ENCODE data around the gene PNPO.

Gene PNPO

GRCh38 chr17:47941246-47942095, at the start of gene PNPO:
Gene PNPO (plus strand): TSS chr17:47941571. CDS start chr17:47941676, 105 bp downstream.
- Histone ChIP-seq H3K9ac (ENCODE audit: low read length) (peak within 1 kb of the TSS; percentile 76), H3K27me3 (ENCODE audit: insufficient read depth, low read length) (no peaks in the 10 kb centered on the region), H3K27ac (ENCODE audit: low read depth, low read length, poor library complexity, severe bottlenecking) (peak within 1 kb of the TSS; percentile 10), H2AFZ (ENCODE audit: low read length) (no peak within 1 kb of the TSS), H3K9me2 (ENCODE audit: low read depth, low read length) (no peaks in the 10 kb centered on the region), H3K36me3 (ENCODE audit: insufficient read depth, low read length) (peaks cover 26% of the 10 kb centered on the region; the same call in 1 of the 2 replicates), H3K4me2 (ENCODE audit: low read length) (peak within 1 kb of the TSS; percentile 79), H4K20me1 (ENCODE audit: insufficient read depth, low read length) (no peaks in the 10 kb centered on the region), H3K4me3 (ENCODE audit: low read depth, low read length, poor library complexity, severe bottlenecking) (peak within 1 kb of the TSS; percentile 75), H3K79me2 (ENCODE audit: insufficient read depth, low read length) (no peaks in the 10 kb centered on the region), H3K9me3 (ENCODE audit: low read length) (no peaks in the 10 kb centered on the region), H3K4me1 (ENCODE audit: insufficient read depth, low read length, severe bottlenecking) (peaks cover 46% of the 10 kb centered on the region), H3F3A (ENCODE audit: insufficient read depth, low read length) (no peaks in the 10 kb centered on the region)
- no peak; the same call in 1 of the 2 replicates for TF ChIP-seq CTCF (IDR thresholded peaks at IDR 0.05; ENCODE audit: low read length)
- TF ChIP-seq EZH2 (IDR thresholded peaks at IDR 0.05; ENCODE audit: borderline replicate concordance, low read length): no peak

GRCh38 chr17:47894498-47895346, 46.6 kb upstream of the PNPO start:
- H3K9me3 ChIP-seq (ENCODE audit: low read length): no peaks in the 10 kb centered on the region
- H3K4me2 ChIP-seq (ENCODE audit: low read length): peak overlapping the region; percentile 90
- no peaks in the 10 kb centered on the region for H3F3A ChIP-seq (ENCODE audit: insufficient read depth, low read length)
- H3K27ac ChIP-seq (ENCODE audit: low read depth, low read length, poor library complexity, severe bottlenecking): no peak overlapping the region
- H3K9me2 ChIP-seq (ENCODE audit: low read depth, low read length): no peaks in the 10 kb centered on the region
- peaks cover 28% of the 10 kb centered on the region for H3K4me1 ChIP-seq (ENCODE audit: insufficient read depth, low read length, severe bottlenecking)
- H4K20me1 ChIP-seq (ENCODE audit: insufficient read depth, low read length): no peaks in the 10 kb centered on the region
- no peaks in the 10 kb centered on the region for H3K79me2 ChIP-seq (ENCODE audit: insufficient read depth, low read length)
- no peak overlapping the region for H2AFZ ChIP-seq (ENCODE audit: low read length)
- no peaks in the 10 kb centered on the region for H3K27me3 ChIP-seq (ENCODE audit: insufficient read depth, low read length)
- no peaks in the 10 kb centered on the region for H3K36me3 ChIP-seq (ENCODE audit: insufficient read depth, low read length)
- TF ChIP-seq EZH2 (IDR thresholded peaks at IDR 0.05; ENCODE audit: borderline replicate concordance, low read length) (no peak), CTCF (IDR thresholded peaks at IDR 0.05; ENCODE audit: low read length) (no peak)
- peak overlapping the region; percentile 77 for H3K4me3 ChIP-seq (ENCODE audit: low read depth, low read length, poor library complexity, severe bottlenecking)
- peak overlapping the region; percentile 85 for H3K9ac ChIP-seq (ENCODE audit: low read length)

GRCh38 chr17:47895347-47895855, 46.0 kb upstream of the PNPO start:
- H3K4me3 ChIP-seq (ENCODE audit: low read depth, low read length, poor library complexity, severe bottlenecking): peak overlapping the region; percentile 77
- no peaks in the 10 kb centered on the region for H3K9me3 ChIP-seq (ENCODE audit: low read length)
- H3K4me1 ChIP-seq (ENCODE audit: insufficient read depth, low read length, severe bottlenecking): peaks cover 28% of the 10 kb centered on the region
- no peak overlapping the region for H2AFZ ChIP-seq (ENCODE audit: low read length)
- H3K27me3 ChIP-seq (ENCODE audit: insufficient read depth, low read length): no peaks in the 10 kb centered on the region
- H3K9me2 ChIP-seq (ENCODE audit: low read depth, low read length): no peaks in the 10 kb centered on the region
- TF ChIP-seq EZH2 (IDR thresholded peaks at IDR 0.05; ENCODE audit: borderline replicate concordance, low read length) (no peak), CTCF (IDR thresholded peaks at IDR 0.05; ENCODE audit: low read length) (no peak)
- no peaks in the 10 kb centered on the region for H4K20me1 ChIP-seq (ENCODE audit: insufficient read depth, low read length)
- H3K4me2 ChIP-seq (ENCODE audit: low read length): peak overlapping the region; percentile 90
- no peaks in the 10 kb centered on the region for H3F3A ChIP-seq (ENCODE audit: insufficient read depth, low read length)
- no peaks in the 10 kb centered on the region for H3K79me2 ChIP-seq (ENCODE audit: insufficient read depth, low read length)
- H3K27ac ChIP-seq (ENCODE audit: low read depth, low read length, poor library complexity, severe bottlenecking): peak overlapping the region; percentile 35
- H3K9ac ChIP-seq (ENCODE audit: low read length): peak overlapping the region; percentile 85
- no peaks in the 10 kb centered on the region for H3K36me3 ChIP-seq (ENCODE audit: insufficient read depth, low read length)

Data from OCI-LY1 (cell line).